Mesangial cell (primary cell): ENCODE results near the gene MS4A6A. TPM values are rescaled to one million over a fixed set of nuclear protein-coding genes. Genes with fewer than 3 reads are reported as not detected.

Source experiments
- total RNA-seq: library from RNA; depleted of rRNA; stranded (reverse); fragments of >200 nt; gene quantifications from 2 replicates; pipeline ENCODE4 v1.2.3, GENCODE V29; 2015

Gene MS4A6A, protein sequence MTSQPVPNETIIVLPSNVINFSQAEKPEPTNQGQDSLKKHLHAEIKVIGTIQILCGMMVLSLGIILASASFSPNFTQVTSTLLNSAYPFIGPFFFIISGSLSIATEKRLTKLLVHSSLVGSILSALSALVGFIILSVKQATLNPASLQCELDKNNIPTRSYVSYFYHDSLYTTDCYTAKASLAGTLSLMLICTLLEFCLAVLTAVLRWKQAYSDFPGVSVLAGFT
- total RNA-seq = not detected in 2 replicates

DNA sequence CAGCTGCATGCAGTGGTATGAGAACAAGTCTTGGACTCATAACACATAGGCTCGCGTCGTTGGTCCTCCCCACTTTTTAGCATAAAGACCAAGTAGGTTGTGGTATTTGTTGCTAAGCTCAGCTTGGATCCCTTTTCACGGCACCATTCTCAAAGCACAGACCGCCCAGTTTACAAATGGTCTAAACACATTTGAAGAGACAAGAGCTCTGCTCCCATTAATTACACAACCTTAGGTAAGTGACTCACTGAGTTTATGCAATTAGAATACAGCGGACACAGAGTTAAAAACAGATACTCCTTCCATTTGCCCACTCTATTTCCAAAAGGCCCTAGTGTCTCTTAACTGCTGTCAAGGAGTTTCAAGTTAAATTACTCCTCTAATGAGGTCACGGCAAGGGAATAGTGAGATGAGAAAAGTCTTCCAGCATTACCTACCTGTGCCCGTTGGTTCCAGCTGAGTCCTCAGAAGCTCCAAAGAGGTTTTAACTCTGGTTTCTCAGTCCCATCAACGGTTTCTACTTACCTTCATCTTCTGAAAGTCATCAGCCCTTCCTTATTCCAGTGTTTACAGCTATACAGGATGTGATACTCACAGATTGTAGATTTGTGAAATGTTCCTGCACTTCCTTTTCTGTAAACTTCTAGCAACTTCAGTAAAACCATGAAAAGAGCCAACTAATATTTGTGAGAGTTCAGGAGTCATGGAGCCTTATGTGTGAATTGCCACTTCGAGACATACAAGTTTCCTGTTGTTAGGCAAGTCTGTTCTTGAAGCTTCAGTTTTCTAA is at the start of gene MS4A6A:
MS4A6A (minus strand) TSS at position 543 of the 790 bp plus-strand sequence. CDS start 1,356 bp downstream, outside the sequence.

Other genes starting within 250 kb of the MS4A6A start
- not detected in 2 replicates for gene OOSP1, start 244.7 kb downstream of the MS4A6A start, total RNA-seq
- gene OOSP4A, start 219.1 kb downstream of the MS4A6A start, total RNA-seq = not detected in 2 replicates
- not detected in 2 replicates for gene OOSP4B, start 165.9 kb downstream of the MS4A6A start, total RNA-seq
- not detected in 2 replicates for gene OOSP2, start 142.7 kb downstream of the MS4A6A start, total RNA-seq
- gene MS4A3, start 126.4 kb downstream of the MS4A6A start, total RNA-seq = not detected in 2 replicates
- gene MS4A2, start 94.4 kb downstream of the MS4A6A start, total RNA-seq = not detected in 2 replicates
- not detected in 2 replicates for gene MS4A4E, start 60.1 kb upstream of the MS4A6A start, total RNA-seq
- not detected in 2 replicates for gene MS4A4A, start 97.6 kb upstream of the MS4A6A start, total RNA-seq
- gene MS4A6E, start 144.2 kb upstream of the MS4A6A start, total RNA-seq = not detected in 2 replicates
- not detected in 2 replicates for gene MS4A7, start 195.4 kb upstream of the MS4A6A start, total RNA-seq
- not detected in 2 replicates for gene MS4A14, start 213.4 kb upstream of the MS4A6A start, total RNA-seq
- gene MS4A5, start 246.5 kb upstream of the MS4A6A start, total RNA-seq = not detected in 2 replicates